HEK293T (cell line): ENCODE measurements around the gene AGBL1.

Experiments
- CTCF ChIA-PET: fragments of 350-600 bp; formaldehyde crosslinking; extraction: SDS; loops from one replicate; lab custom pipeline; 2021; ENCODE audit warnings: antibody characterized with exemption, inconsistent platforms; lab: Yijun Ruan, JAX
- POLR2A ChIA-PET: fragments of 350-600 bp; formaldehyde crosslinking; extraction: SDS; loops from one replicate; lab custom pipeline; 2020; ENCODE audit warnings: antibody characterized with exemption, inconsistent platforms; lab: Yijun Ruan, JAX
- DNase-seq: peaks from one replicate; pipeline ENCODE4 v3.0.0; 2012; ENCODE audit warnings: mixed read lengths; ENCODE audit errors: extremely low spot score
- ARNT ChIP-seq: fragments of 450-650 bp; IDR thresholded peaks from 2 replicates; pipeline ENCODE4 v1.6.1; 2017; ENCODE audit warnings: mild to moderate bottlenecking
- BHLHE40 ChIP-seq: fragments of 450-650 bp; IDR thresholded peaks from 2 replicates; pipeline ENCODE4 v1.6.1; 2016; ENCODE audit warnings: mild to moderate bottlenecking, moderate library complexity, borderline replicate concordance
- CTBP1 ChIP-seq: fragments of 450-650 bp; IDR thresholded peaks from 2 replicates; pipeline ENCODE4 v1.6.1; 2016; ENCODE audit warnings: borderline replicate concordance
- ELF4 ChIP-seq: fragments of 450-650 bp; IDR thresholded peaks from 2 replicates; pipeline ENCODE4 v1.6.1; 2017; ENCODE audit warnings: antibody characterized with exemption
- FOXA1 ChIP-seq: fragments of 450-650 bp; IDR thresholded peaks from 2 replicates; pipeline ENCODE4 v1.6.1; 2016; ENCODE audit warnings: mild to moderate bottlenecking
- FOXK2 ChIP-seq: fragments of 450-650 bp; IDR thresholded peaks from 2 replicates; pipeline ENCODE4 v1.6.1; 2016; ENCODE audit warnings: mild to moderate bottlenecking
- FOXM1 ChIP-seq: fragments of 450-650 bp; IDR thresholded peaks from 2 replicates; pipeline ENCODE4 v1.6.1; 2017; ENCODE audit warnings: mild to moderate bottlenecking, borderline replicate concordance
- HDGF ChIP-seq: fragments of 450-650 bp; IDR thresholded peaks from 2 replicates; pipeline ENCODE4 v1.6.1; 2017; ENCODE audit warnings: antibody characterized with exemption, borderline replicate concordance
- L3MBTL2 ChIP-seq: fragments of 450-650 bp; conservative IDR thresholded peaks from 2 replicates; pipeline ENCODE4 v1.6.1; 2016; ENCODE audit warnings: mild to moderate bottlenecking
- LEF1 ChIP-seq: fragments of 450-650 bp; IDR thresholded peaks from 2 replicates; pipeline ENCODE4 v1.6.1; 2017; ENCODE audit warnings: mild to moderate bottlenecking, borderline replicate concordance
- NFRKB ChIP-seq: fragments of 450-650 bp; IDR thresholded peaks from 2 replicates; pipeline ENCODE4 v1.6.1; 2016; ENCODE audit warnings: mild to moderate bottlenecking, moderate library complexity
- PKNOX1 ChIP-seq: fragments of 450-650 bp; IDR thresholded peaks from 2 replicates; pipeline ENCODE4 v1.6.1; 2016
- SP1 ChIP-seq: fragments of 450-650 bp; IDR thresholded peaks from 2 replicates; pipeline ENCODE4 v1.6.1; 2017
- SUZ12 ChIP-seq: fragments of 450-650 bp; IDR thresholded peaks from 2 replicates; pipeline ENCODE4 v1.6.1; 2016; ENCODE audit warnings: mild to moderate bottlenecking
- TARDBP ChIP-seq: fragments of 450-650 bp; IDR thresholded peaks from 2 replicates; pipeline ENCODE4 v1.6.1; 2016
- ZNF384 ChIP-seq: fragments of 450-650 bp; IDR thresholded peaks from 2 replicates; pipeline ENCODE4 v1.6.1; 2016

AGBL1 gene

GRCh38 chr15:86062646-86063243 lies 16.9 kb upstream of the AGBL1 start:
- TF ChIP-seq L3MBTL2 (no peak), FOXK2 (no peak), LEF1 (no peak), FOXM1 (no peak)
- ChIA-PET CTCF (no interaction called here), POLR2A (interaction anchor here (0.8 kb wide), 1 partner anchor 17 kb away, joined by 4 read pairs; the partner anchor contains the start of gene AGBL1)
- no peak for DNase-seq

DNA sequence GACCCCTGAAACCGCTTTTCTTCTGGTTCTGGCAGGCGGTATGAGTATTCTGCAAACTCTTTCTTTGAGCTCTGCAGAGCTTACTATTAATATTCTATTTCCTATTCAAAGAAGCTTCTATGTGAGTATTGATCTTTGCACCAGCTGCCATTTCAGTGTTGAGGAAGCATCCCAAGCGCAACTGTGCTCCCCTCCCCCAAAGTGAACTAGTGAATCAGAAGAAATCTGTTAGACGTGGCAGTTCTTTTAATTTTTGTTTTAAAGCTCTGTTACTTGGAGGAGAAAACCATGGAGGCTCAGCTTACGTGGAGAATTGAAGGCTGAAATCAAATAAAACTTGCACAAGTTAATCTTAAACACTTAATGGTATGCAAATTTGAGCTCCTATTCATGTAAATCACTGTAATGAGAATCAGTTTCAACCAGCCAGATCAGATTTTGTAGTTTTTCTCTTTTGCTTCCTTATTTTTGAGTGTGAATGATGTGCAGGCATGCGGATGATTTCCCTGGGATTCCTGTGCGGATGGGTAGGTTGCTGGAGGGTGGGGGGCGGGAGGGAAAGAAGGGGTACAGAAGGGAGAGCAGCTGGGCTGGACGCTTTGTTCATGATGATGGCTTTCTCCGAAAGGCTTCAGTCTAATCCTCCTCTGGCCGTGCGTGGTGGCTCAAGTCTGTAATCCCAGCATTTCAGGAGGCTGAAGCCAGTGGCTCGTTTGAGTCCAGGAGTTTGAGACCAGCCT lies 16.1 kb upstream of the AGBL1 start:
- ChIA-PET POLR2A (no interaction called here), CTCF (interaction anchor here (0.5 to 0.6 kb wide), 2 partner anchors 8 to 485 kb away, joined by 3 to 4 read pairs; no protein-coding TSS in a partner anchor)
- TF ChIP-seq FOXM1 (no peak), CTBP1 (no peak), FOXK2 (no peak)
- DNase-seq: no peak

DNA sequence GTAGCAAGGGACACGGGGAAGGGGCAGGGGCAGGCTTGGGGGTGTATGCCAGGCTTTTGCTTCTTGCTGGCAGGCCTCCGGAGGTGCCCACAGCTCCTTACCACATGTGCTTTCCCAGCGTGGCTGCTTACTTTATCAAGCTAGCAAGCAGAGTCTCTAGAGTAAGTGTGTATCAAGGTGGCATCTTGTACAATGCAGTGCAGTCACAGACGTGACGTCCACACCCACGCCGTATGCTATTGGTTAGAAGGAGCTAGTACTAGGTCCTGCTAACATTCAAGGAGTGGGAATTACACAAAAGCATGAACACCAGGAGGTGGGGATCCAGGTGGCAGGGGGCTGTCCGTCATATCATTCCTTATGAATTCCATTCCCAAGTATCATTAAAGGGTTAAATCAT lies 15.3 kb upstream of the AGBL1 start:
- no peak for DNase-seq
- ChIA-PET POLR2A (no interaction called here), CTCF (interaction anchor here (0.6 to 1.2 kb wide), 2 partner anchors 9 to 205 kb away, joined by 3 read pairs; no protein-coding TSS in a partner anchor)
- TF ChIP-seq ELF4: no peak
- no peak for TF ChIP-seq NFRKB
- TF ChIP-seq SP1: no peak
- no peak for TF ChIP-seq ZNF384
- TF ChIP-seq FOXK2: no peak
- no peak for TF ChIP-seq LEF1
- no peak for TF ChIP-seq PKNOX1
- no peak for TF ChIP-seq BHLHE40
- TF ChIP-seq TARDBP: no peak
- no peak for TF ChIP-seq HDGF
- TF ChIP-seq FOXM1: no peak
- no peak for TF ChIP-seq SUZ12
- TF ChIP-seq FOXA1: no peak

DNA sequence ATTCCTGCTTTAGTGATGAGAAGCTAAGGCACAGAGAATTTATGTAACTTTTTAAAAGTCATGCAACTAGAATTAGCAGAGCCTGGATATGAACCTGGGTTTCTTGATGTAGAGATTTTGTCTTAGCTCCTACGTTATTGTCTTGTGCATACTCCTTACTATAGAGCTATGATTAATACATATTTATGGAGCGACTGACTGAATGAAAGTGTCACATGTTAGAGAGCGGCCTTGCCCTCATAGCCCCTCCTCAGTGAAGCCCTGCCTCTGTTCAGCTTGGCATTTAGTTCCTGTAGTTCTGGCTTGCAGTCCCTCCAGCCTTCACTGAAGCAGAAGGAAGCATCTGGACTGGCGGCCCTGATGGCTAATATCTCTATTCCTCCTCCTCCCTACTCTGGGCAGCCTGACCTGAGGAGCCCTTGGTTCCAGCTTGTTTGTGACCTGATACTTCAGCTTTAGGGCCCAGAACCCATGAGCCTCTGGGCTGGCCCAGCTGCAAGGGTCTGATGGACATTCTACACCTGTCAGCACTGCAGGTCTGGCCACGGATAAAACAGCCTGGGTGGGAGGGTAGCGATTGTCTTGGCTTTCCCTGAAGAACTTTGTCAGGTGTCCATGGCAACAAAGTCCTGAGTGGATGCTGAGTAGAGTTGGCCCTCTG lies 13.4 kb upstream of the AGBL1 start:
- no peak for DNase-seq
- ChIA-PET POLR2A (no interaction called here), CTCF (no interaction called here)
- TF ChIP-seq NFRKB (no peak), ELF4 (no peak), FOXK2 (no peak), BHLHE40 (no peak), FOXA1 (no peak), HDGF (no peak), CTBP1 (no peak), ARNT (no peak), L3MBTL2 (no peak)

DNA sequence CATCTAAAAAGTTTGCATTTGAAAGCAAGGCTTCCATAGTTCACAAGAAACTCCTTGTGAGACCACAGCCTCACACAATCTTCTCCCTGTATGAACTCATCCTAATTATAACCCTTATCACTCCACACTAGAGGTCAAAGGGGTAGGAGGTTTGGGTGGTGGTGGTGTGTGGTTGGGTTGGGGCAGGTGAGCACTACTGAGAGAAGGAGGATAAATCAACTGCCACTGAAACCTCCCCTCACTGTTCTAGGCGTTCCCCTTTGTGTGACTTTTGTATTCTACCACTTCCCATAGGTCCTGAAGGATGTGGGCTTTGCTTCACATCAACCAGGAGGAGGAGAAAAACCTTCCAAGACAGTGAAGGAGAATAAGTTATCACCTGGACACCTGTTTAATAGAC lies 6.4 kb upstream of the AGBL1 start:
- TF ChIP-seq HDGF (no peak), NFRKB (no peak), SUZ12 (no peak), CTBP1 (no peak)
- CTCF ChIA-PET: no interaction called here
- no peak for DNase-seq
- POLR2A ChIA-PET: no interaction called here

GRCh38 chr15:86076468-86076867 lies 3.2 kb upstream of the AGBL1 start:
- CTCF ChIA-PET: no interaction called here
- POLR2A ChIA-PET: no interaction called here
- TF ChIP-seq SP1 (no peak), TARDBP (no peak)
- DNase-seq: no peak

DNA sequence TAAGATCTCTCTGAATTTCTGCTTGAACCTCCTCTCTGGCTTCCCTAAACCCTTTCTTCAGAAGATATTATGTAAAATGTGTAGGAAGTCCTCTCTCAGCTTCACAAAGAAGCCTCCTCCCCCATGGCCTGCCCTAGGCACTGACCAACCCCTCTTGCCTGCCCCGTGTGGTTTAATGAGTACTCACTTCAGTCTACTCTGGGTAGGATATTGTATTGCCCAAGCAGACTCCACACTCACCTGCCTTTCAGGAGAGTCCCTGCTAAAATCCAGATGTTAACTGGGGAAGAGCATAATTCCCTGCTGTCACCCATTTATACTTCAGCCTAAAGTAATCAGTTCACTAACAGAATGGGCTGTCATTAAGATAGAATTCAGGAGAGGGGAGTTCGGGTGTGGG lies 2.6 kb upstream of the AGBL1 start:
- POLR2A ChIA-PET: no interaction called here
- TF ChIP-seq SUZ12 (no peak), BHLHE40 (no peak), FOXM1 (no peak), CTBP1 (no peak), ELF4 (no peak), NFRKB (no peak), FOXK2 (no peak), SP1 (no peak), HDGF (no peak), ZNF384 (no peak)
- CTCF ChIA-PET: no interaction called here
- no peak for DNase-seq

DNA sequence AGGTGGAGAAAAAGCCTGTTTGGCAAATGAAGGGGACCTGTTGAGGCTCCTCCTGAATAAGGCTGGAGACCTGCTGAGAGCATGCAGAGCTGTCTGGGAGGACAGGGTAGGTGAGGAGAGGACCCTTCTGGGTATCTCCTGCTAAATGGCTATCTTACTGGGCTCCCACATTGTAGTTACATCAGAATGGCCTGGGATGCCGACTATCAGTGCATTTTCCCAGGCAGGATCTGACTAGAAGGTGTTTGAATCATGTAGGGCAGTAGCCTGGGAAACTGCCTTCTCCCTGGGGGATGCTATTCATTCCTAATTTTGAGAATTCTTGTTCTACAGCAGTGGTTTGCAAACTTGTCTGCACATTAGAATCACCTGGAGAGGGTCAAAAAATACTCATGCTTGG lies 631 bp downstream of the AGBL1 start:
- POLR2A ChIA-PET: interaction anchor here (0.9 kb wide), 1 partner anchor 18 kb away, joined by 4 read pairs; no protein-coding TSS in a partner anchor
- no peak for DNase-seq
- CTCF ChIA-PET: no interaction called here
- no peak for TF ChIP-seq BHLHE40
- TF ChIP-seq ZNF384: no peak
